ENCODE measurements around the gene TMEM8B.

DNA sequence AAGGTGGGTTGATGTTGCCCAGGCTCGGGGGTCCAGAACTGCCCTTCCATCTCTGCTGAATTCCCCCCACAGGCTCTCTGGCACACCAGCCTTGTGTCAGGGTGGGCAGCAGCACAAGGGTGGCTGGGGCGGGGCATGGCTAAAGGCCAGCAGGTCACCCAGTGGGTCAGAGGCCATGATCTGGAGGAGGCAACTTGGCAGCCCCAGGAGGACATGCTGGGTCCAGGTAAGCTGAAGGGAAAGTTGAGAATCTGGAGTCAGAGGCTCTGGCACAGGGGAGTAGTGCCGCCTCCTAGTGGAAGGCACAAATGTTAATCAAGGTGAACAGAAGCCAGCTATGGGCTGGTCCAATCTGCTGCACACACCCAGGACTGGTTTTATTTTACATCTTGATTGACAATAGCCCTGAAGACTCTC, 6.2 kb downstream of the TMEM8B start:
- TF ChIP-seq GATA2 (IDR thresholded peaks at IDR 0.05; ENCODE audit: low read depth, low read length), result no peak
- no peak for TF ChIP-seq GATA3 (IDR thresholded peaks at IDR 0.05; ENCODE audit: low read depth, low read length)
